OCI-LY7 (cell line): ENCODE measurements around the gene KSR1. TPM values are rescaled to one million over a fixed set of nuclear protein-coding genes. Genes with fewer than 3 reads are reported as not detected.

Source experiments
- BruUV-seq: library from RNA; stranded (reverse); fragments of 400-500 nt; replicated peaks from 2 replicates; lab custom pipeline; 2021; lab: Mats Ljungman, UMichigan
- CTCF ChIA-PET: fragments of 300-600 bp; sonication (Branson Sonifier 250); formaldehyde crosslinking; loops from one replicate; lab custom pipeline; 2022; ENCODE audit warnings: antibody characterized with exemption; ENCODE audit not compliant: unreplicated experiment; lab: Charles Lee
- POLR2A ChIA-PET: fragments of 300-600 bp; sonication (Branson Sonifier 250); formaldehyde crosslinking; loops from one replicate; lab custom pipeline; 2022; ENCODE audit warnings: antibody characterized with exemption; lab: Charles Lee
- DNase-seq: peaks from one replicate; pipeline ENCODE4 v3.0.0-alpha.2; 2015; ENCODE audit warnings: low spot score
- H2AFZ ChIP-seq: fragments of 200-600 bp; sonication (generic), shearing (Covaris generic); 2 replicates; pipeline ENCODE4 v1.6.1; 2014; ENCODE audit warnings: mild to moderate bottlenecking, antibody characterized with exemption, low read length, moderate library complexity
- H3K27ac ChIP-seq: fragments of 200-600 bp; sonication (generic); 2 replicates; pipeline ENCODE4 v1.5.1; 2014; ENCODE audit warnings: mixed run types, low read depth, mild to moderate bottlenecking, moderate library complexity, low read length, inconsistent platforms; ENCODE audit not compliant: poor library complexity, severe bottlenecking
- H3K36me3 ChIP-seq: fragments of 200-600 bp; sonication (generic); 2 replicates; pipeline ENCODE4 v1.6.1; 2014; ENCODE audit warnings: mild to moderate bottlenecking, antibody characterized with exemption, low read length, moderate library complexity, mixed read lengths; ENCODE audit not compliant: insufficient read depth
- H3K4me1 ChIP-seq: fragments of 200-600 bp; sonication (generic); 2 replicates; pipeline ENCODE4 v1.5.1; 2014; ENCODE audit warnings: mild to moderate bottlenecking, low read length; ENCODE audit not compliant: insufficient read depth, poor library complexity, severe bottlenecking
- H3K4me2 ChIP-seq: fragments of 200-600 bp; sonication (generic); 2 replicates; pipeline ENCODE4 v1.6.1; 2014; ENCODE audit warnings: mild to moderate bottlenecking, low read length
- H3K4me3 ChIP-seq: fragments of 200-600 bp; sonication (generic); 2 replicates; pipeline ENCODE4 v1.5.1; 2014; ENCODE audit warnings: mild to moderate bottlenecking, low read depth, low read length; ENCODE audit not compliant: poor library complexity, severe bottlenecking
- H3K79me2 ChIP-seq: fragments of 200-600 bp; sonication (generic); 2 replicates; pipeline ENCODE4 v1.6.1; 2016; ENCODE audit warnings: low read depth, mild to moderate bottlenecking, low read length, moderate library complexity, mixed read lengths; ENCODE audit not compliant: insufficient read depth
- H3K9me2 ChIP-seq: fragments of 200-600 bp; sonication (generic); 2 replicates; pipeline ENCODE4 v1.6.1; 2016; ENCODE audit warnings: mild to moderate bottlenecking, low read length, mixed read lengths; ENCODE audit not compliant: insufficient read depth
- H3K9me3 ChIP-seq: fragments of 200-600 bp; sonication (generic); 2 replicates; pipeline ENCODE4 v1.6.1; 2014; ENCODE audit warnings: mild to moderate bottlenecking, mixed run types, low read length, mixed read lengths
- H4K20me1 ChIP-seq: fragments of 200-600 bp; sonication (generic); 2 replicates; pipeline ENCODE4 v1.6.1; 2014; ENCODE audit warnings: mild to moderate bottlenecking, antibody characterized with exemption, low read length, moderate library complexity, mixed read lengths; ENCODE audit not compliant: insufficient read depth
- CTCF ChIP-seq: fragments of 200-600 bp; sonication (generic); conservative IDR thresholded peaks from 2 replicates; pipeline ENCODE4 v1.5.1; 2014; ENCODE audit warnings: mild to moderate bottlenecking, antibody characterized with exemption, low read length, moderate library complexity, mixed read lengths
- EZH2phosphoT487 ChIP-seq: fragments of 200-600 bp; sonication (generic); IDR thresholded peaks from 2 replicates; pipeline ENCODE4 v1.6.1; 2018; ENCODE audit warnings: low read depth, borderline replicate concordance, mild to moderate bottlenecking, mixed run types, antibody characterized with exemption, low read length, moderate library complexity, mixed read lengths
- intact Hi-C: fragments of 100-400 bp; cut with micrococcal nuclease; formaldehyde crosslinking; loops from one replicate; pipeline ENCODE4 v1.10.0; 2022; ENCODE audit not compliant: unreplicated experiment
- total RNA-seq, 2 experiments: library from RNA; depleted of rRNA in 1 of 2; stranded (reverse); fragments of >200 nt in 1 of 2; shearing (Covaris generic) in 1 of 2; gene quantifications; 2 replicates each; pipeline ENCODE4 v1.2.3, GENCODE V29; 2014 to 2022

The KSR1 gene
- total RNA-seq, 2 experiments from 2014 or later: 2.2 to 4.1 TPM

- H3K9me3 ChIP-seq: no peaks in the 10 kb centered on the region
- no peak overlapping the region for H3K4me3 ChIP-seq
- no peak for DNase-seq
- BruUV-seq: no TSS peak
- no peak overlapping the region for H3K27ac ChIP-seq
- ChIA-PET POLR2A (no interaction called here), CTCF (no interaction called here)
- no peak overlapping the region for H2AFZ ChIP-seq
- intact Hi-C loops: no loop called here
- H3K4me2 ChIP-seq: no peak overlapping the region
- no peaks in the 10 kb centered on the region for H3K4me1 ChIP-seq
- no peak for TF ChIP-seq CTCF
- TF ChIP-seq EZH2phosphoT487: no peak
- no peaks in the 10 kb centered on the region for H4K20me1 ChIP-seq
- no peaks in the 10 kb centered on the region for H3K9me2 ChIP-seq
- H3K79me2 ChIP-seq: no peaks in the 10 kb centered on the region
- no peaks in the 10 kb centered on the region for H3K36me3 ChIP-seq
Measured at GRCh38 chr17:27522028-27522635, 65.9 kb downstream of the KSR1 start.

GRCh38 chr17:27523712-27524111 lies 67.5 kb downstream of the KSR1 start:
- H3K27ac ChIP-seq: no peak overlapping the region
- no peak overlapping the region for H3K4me3 ChIP-seq
- no peak for DNase-seq
- no peaks in the 10 kb centered on the region for H4K20me1 ChIP-seq
- no peaks in the 10 kb centered on the region for H3K36me3 ChIP-seq
- no peaks in the 10 kb centered on the region for H3K4me1 ChIP-seq
- H2AFZ ChIP-seq: no peak overlapping the region
- intact Hi-C loops: no loop called here
- CTCF ChIA-PET: no interaction called here
- H3K4me2 ChIP-seq: no peak overlapping the region
- POLR2A ChIA-PET: no interaction called here
- TF ChIP-seq EZH2phosphoT487 (no peak), CTCF (no peak)
- H3K79me2 ChIP-seq: no peaks in the 10 kb centered on the region
- BruUV-seq: no TSS peak
- H3K9me3 ChIP-seq: no peaks in the 10 kb centered on the region
- no peaks in the 10 kb centered on the region for H3K9me2 ChIP-seq

- CTCF ChIA-PET: no interaction called here
- H4K20me1 ChIP-seq: no peaks in the 10 kb centered on the region
Measured at GRCh38 chr17:27524594-27524993, 68.3 kb downstream of the KSR1 start.

More at GRCh38 chr17:27524594-27524993, 68.3 kb downstream of the KSR1 start:
- BruUV-seq: no TSS peak
- no peaks in the 10 kb centered on the region for H3K36me3 ChIP-seq
- TF ChIP-seq CTCF (no peak), EZH2phosphoT487 (no peak)
- H3K4me3 ChIP-seq: no peak overlapping the region
- H3K79me2 ChIP-seq: no peaks in the 10 kb centered on the region
- POLR2A ChIA-PET: no interaction called here
- no peak overlapping the region for H3K4me2 ChIP-seq
- H2AFZ ChIP-seq: no peak overlapping the region
- H3K9me3 ChIP-seq: no peaks in the 10 kb centered on the region
- no peak overlapping the region for H3K27ac ChIP-seq
- H3K9me2 ChIP-seq: no peaks in the 10 kb centered on the region
- DNase-seq: no peak
- intact Hi-C loops: no loop called here
- no peaks in the 10 kb centered on the region for H3K4me1 ChIP-seq
